ENCODE measurements around the gene ACAP1.

- TF ChIP-seq MAX (IDR thresholded peaks at IDR 0.05) (no peak), CEBPB (IDR thresholded peaks at IDR 0.05; ENCODE audit: low read depth) (no peak), SP1 (IDR thresholded peaks at IDR 0.05; ENCODE audit: low read depth) (no peak), REST (IDR thresholded peaks at IDR 0.05; ENCODE audit: low read depth) (no peak), EZH2 (IDR thresholded peaks at IDR 0.05) (no peak), CTCF (IDR thresholded peaks at IDR 0.05 in 2 of 3, conservative IDR thresholded peaks at IDR 0.05 in 1 of 3; ENCODE audit: borderline replicate concordance in 1 of 3, insufficient read depth in 1 of 3, low read depth in 2 of 3, low read length in 2 of 3) (no peak), POLR2A (IDR thresholded peaks at IDR 0.05; ENCODE audit: borderline replicate concordance, extremely low read depth, insufficient read depth, insufficient read length) (no peak)
Observed at GRCh38 chr17:7311110-7311705, 25.1 kb upstream of the ACAP1 start.

All from HCT116 (cell line).